Heart right ventricle (tissue), 16 donors: ENCODE results near the gene BRF1. TPM values are rescaled to one million over a fixed set of nuclear protein-coding genes. Genes with fewer than 3 reads are reported as not detected.

ENCODE experiments used
- ATAC-seq, 8 donors: fragments of 200-7000 bp; cut with Tn5 transposase; one replicate each; pipeline ENCODE4 v1.9.1; 2020; ENCODE audit warnings: mild to moderate bottlenecking in 8 of 8, moderate library complexity in 8 of 8, moderate number of reproducible peaks in 1 of 8
- DNase-seq, 2 donors: peaks; one replicate each; pipeline ENCODE4 v3.0.0-alpha.2; 2020
- H3K27ac ChIP-seq, 10 donors: fragments of 200-600 bp; sonication (generic) in 2 of 10; one replicate each; pipeline versions ENCODE4 v1.5.0 to v1.8.0; 2020 to 2022; ENCODE audit warnings: mild to moderate bottlenecking in 3 of 10
- H3K27me3 ChIP-seq, 7 donors: fragments of 200-600 bp; one replicate each; pipeline ENCODE4 v1.8.0; 2021 to 2022; ENCODE audit warnings: mild to moderate bottlenecking in 2 of 7
- H3K36me3 ChIP-seq, 9 donors: fragments of 200-600 bp; sonication (generic) in 1 of 9; one replicate each; pipeline versions ENCODE4 v1.5.0 to v1.8.0; 2020 to 2022; ENCODE audit warnings: mild to moderate bottlenecking in 2 of 9
- H3K4me1 ChIP-seq, 9 donors: fragments of 200-600 bp; sonication (generic) in 1 of 9; one replicate each; pipeline versions ENCODE4 v1.5.0 to v1.8.0; 2020 to 2022; ENCODE audit warnings: mild to moderate bottlenecking in 4 of 9
- H3K4me3 ChIP-seq, 10 donors: fragments of 200-600 bp; sonication (generic) in 2 of 10; one replicate each; pipeline versions ENCODE4 v1.5.0 to v1.8.0; 2020 to 2022; ENCODE audit warnings: mild to moderate bottlenecking in 7 of 10, moderate library complexity in 2 of 10
- H3K9me3 ChIP-seq, 11 donors: fragments of 200-600 bp in 10 of 11; sonication (generic) in 2 of 11; one replicate each; pipeline versions ENCODE4 v1.5.0 to v1.8.0; 2013 to 2022; ENCODE audit warnings: mild to moderate bottlenecking in 2 of 11, control low read depth in 1 of 11, moderate library complexity in 1 of 11
- CTCF ChIP-seq, 9 donors: fragments of 200-600 bp; sonication (generic) in 2 of 9; IDR thresholded peaks; one replicate each; pipeline versions ENCODE4 v1.5.0 to v1.8.0; 2021 to 2022; ENCODE audit warnings: antibody characterized with exemption in 9 of 9, mild to moderate bottlenecking in 5 of 9, moderate library complexity in 1 of 9
- WGBS, 2 donors: extraction: QIAGEN DNeasy Blood & Tissue Kit; methylation state at CpG; one replicate each; pipeline ENCODE4 v1.1.7; 2013; ENCODE audit warnings: inconsistent platforms in 1 of 2; 5-methylcytosine and 5-hydroxymethylcytosine counted together
- intact Hi-C, 10 donors: fragments of 100-400 bp; cut with DNase I; formaldehyde crosslinking; loops; one replicate each; pipeline versions ENCODE4 v1.11.1 to v1.14.2; 2022
- polyA plus RNA-seq, 2 donors: library from polyadenylated mRNA; stranded (reverse); fragments of 200-250 nt; gene quantifications; one replicate each; pipeline ENCODE4 v1.2.3, GENCODE V29; 2013
- total RNA-seq, 10 donors: library from RNA; stranded (reverse); fragmentation: NEBNext Ultra II Directional in 3 of 10; extraction: Animal tissue kit (Norgen Biotek cat#: 25700) in 3 of 10; gene quantifications; one replicate each; pipeline versions ENCODE4 v1.2.1 to v1.2.4, GENCODE V29; 2021 to 2023
- donor health status: Arrhythmogenic right ventricular cardiomyopathy.
- donor health status: ischemic (EF 13 %, LVEDD 7.1; RV severe dilation, severe dysfunction).
- donor health status: healthy with polysubstance abuse.
- donor health status: DM: no; HTN: yes; CAD: no.
- donor health status: DM: no; HTN: no; CAD: no.
- donor health status: ischemic (EF 25% LVEDD 6.9; RV normal size, moderate dysfunction).
- donor health status: ischemic (EF 25% LVEDD 5.7; RV mildly dilated, moderate dysfunction).
- donor health status: healthy.
- donor health status: DM: yes; HTN: yes; CAD: no.
- donor health status: Ischemic cardiomyopathy.
- donor health status: ischemic (EF 35%, LVEDD 5.7; RV mildly dilated, moderate dysfunction).
- donor health status: nonischemic (EF 11% LVEDD 7.7; RV severe dilation, severe dysfunction).
- donor health status: DM: yes; HTN: yes; CAD: no.
- donor health status: PGD.
- donor health status: ischemic (EF 29% LVEDD 5.4; RV normal size, mild dysfunction).
- donor health status: nonischemic (EF 23%, LVEDD 6.1; RV moderate dilation, normal function).

BRF1 gene
- total and polyA plus RNA-seq, 12 donors = 12.7 to 30.8 (median 16.2) TPM

GRCh38 chr14:105179191-105179590 is 121.6 kb downstream of the BRF1 start:
- WGBS, 2 donors = 92 to 96% methylated on average over 13 of the region's 13 CpGs
- Histone ChIP-seq H3K27ac (no peak overlapping the region), H3K27me3 (peaks cover 0 to 9% (median 0%) of the 10 kb centered on the region in 7 donors), H3K9me3 (no peaks in the 10 kb centered on the region), H3K4me3 (no peak overlapping the region), H3K36me3 (no peaks in the 10 kb centered on the region), H3K4me1 (peaks cover 4 to 30% (median 22%) of the 10 kb centered on the region in 9 donors)
- intact Hi-C loops = no loop called here
- DNase-seq (no peak), ATAC-seq (no peak)
- no peak for TF ChIP-seq CTCF (IDR thresholded peaks at IDR 0.05)

GRCh38 chr14:105178868-105179140 is 122.0 kb downstream of the BRF1 start:
- H3K27me3 ChIP-seq = peaks cover 0 to 9% (median 0%) of the 10 kb centered on the region in 7 donors
- no peak for TF ChIP-seq CTCF (IDR thresholded peaks at IDR 0.05)
- no peak for ATAC-seq
- WGBS, 2 donors = 93 to 96% methylated on average over 5 to 11 of the region's 11 CpGs
- no peaks in the 10 kb centered on the region for H3K36me3 ChIP-seq
- H3K4me3 ChIP-seq = no peak overlapping the region
- no peak overlapping the region for H3K27ac ChIP-seq
- intact Hi-C loops = loop anchor here in 1 of 10 donors (1.0 kb wide), 1 partner anchor 40 kb away; no protein-coding TSS in a partner anchor
- no peaks in the 10 kb centered on the region for H3K9me3 ChIP-seq
- no peak for DNase-seq
- H3K4me1 ChIP-seq = peaks cover 4 to 30% (median 22%) of the 10 kb centered on the region in 9 donors

- DNase-seq = no peak
- H3K4me3 ChIP-seq = no peak overlapping the region
- intact Hi-C loops = loop anchor here in 1 of 10 donors (1.0 kb wide), 1 partner anchor 41 kb away; no protein-coding TSS in a partner anchor
- peaks cover 0 to 9% (median 0%) of the 10 kb centered on the region in 7 donors for H3K27me3 ChIP-seq
- no peak for TF ChIP-seq CTCF (IDR thresholded peaks at IDR 0.05)
- no peak for ATAC-seq
- H3K9me3 ChIP-seq = no peaks in the 10 kb centered on the region
- WGBS, 2 donors = 86% methylated on average over 17 to 19 of the region's 19 CpGs
- H3K27ac ChIP-seq = no peak overlapping the region
- peaks cover 4 to 30% (median 22%) of the 10 kb centered on the region in 9 donors for H3K4me1 ChIP-seq
- no peaks in the 10 kb centered on the region for H3K36me3 ChIP-seq
Observed at GRCh38 chr14:105178069-105178867, 122.5 kb downstream of the BRF1 start.

- no peak overlapping the region for H3K27ac ChIP-seq
- intact Hi-C loops = no loop called here
Observed at GRCh38 chr14:105177082-105177481, 123.7 kb downstream of the BRF1 start.

More at GRCh38 chr14:105177082-105177481, 123.7 kb downstream of the BRF1 start:
- ATAC-seq (no peak), DNase-seq (no peak)
- Histone ChIP-seq H3K4me1 (peaks cover 4 to 24% (median 15%) of the 10 kb centered on the region in 9 donors), H3K27me3 (peaks cover 0 to 9% (median 0%) of the 10 kb centered on the region in 7 donors), H3K9me3 (no peaks in the 10 kb centered on the region), H3K36me3 (no peaks in the 10 kb centered on the region), H3K4me3 (no peak overlapping the region)
- WGBS, 2 donors = 67 to 80% methylated on average over 11 of the region's 11 CpGs
- no peak for TF ChIP-seq CTCF (IDR thresholded peaks at IDR 0.05)
